SK-N-SH (cell line): ENCODE data around the gene COL6A6. TPM values are rescaled to one million over a fixed set of nuclear protein-coding genes. Genes with fewer than 3 reads are reported as not detected.

Experiments
- CTCF ChIA-PET: fragments of 300-600, 350-600 bp; formaldehyde crosslinking; extraction: SDS; loops from one replicate; lab custom pipeline; 2021; lab: Yijun Ruan, JAX
- POLR2A ChIA-PET: fragments of 350-600 bp; sonication (Branson Sonifier 250); formaldehyde crosslinking; extraction: SDS; loops from one replicate; lab custom pipeline; 2020; ENCODE audit warnings: antibody characterized with exemption, inconsistent platforms; lab: Yijun Ruan, JAX
- DNase-seq: peaks from one replicate; pipeline ENCODE4 v3.0.0; 2012
- H2AFZ ChIP-seq: fragments of 200-600 bp; sonication (generic); 2 replicates; pipeline ENCODE4 v1.8.1; 2016; ENCODE audit warnings: antibody characterized with exemption, mild to moderate bottlenecking, low read depth
- H3F3A ChIP-seq: fragments of 200-600 bp; sonication (generic); replicated peaks from 2 replicates; pipeline ENCODE3; 2016; ENCODE audit warnings: antibody characterized with exemption, mild to moderate bottlenecking; ENCODE audit not compliant: insufficient read depth
- H3K27ac ChIP-seq, 2 experiments: fragments of 200-500 bp in 1 of 2; fragments of 200-600 bp in 1 of 2; sonication (Bioruptor generic) in 1 of 2; sonication (generic), shearing (Covaris generic) in 1 of 2; 2 replicates each; pipeline versions ENCODE4 v1.5.1 to v1.6.1; 2014 to 2016; ENCODE audit warnings: low read depth in 2 of 2, inconsistent platforms in 1 of 2, low read length in 1 of 2, mild to moderate bottlenecking in 1 of 2, mixed read lengths in 1 of 2
- H3K27me3 ChIP-seq: fragments of 200-600 bp; sonication (generic), shearing (Covaris generic); 2 replicates; pipeline ENCODE4 v1.6.1; 2016; ENCODE audit warnings: mixed run types; ENCODE audit not compliant: insufficient read depth
- H3K36me3 ChIP-seq, 2 experiments: fragments of 200-500 bp in 1 of 2; fragments of 200-600 bp in 1 of 2; sonication (Bioruptor generic) in 1 of 2; sonication (generic) in 1 of 2; replicated peaks in 1 of 2; 2 replicates each; pipeline versions ENCODE3 to v1.5.1; 2014 to 2016; ENCODE audit warnings: low read length in 1 of 2, mild to moderate bottlenecking in 1 of 2; ENCODE audit not compliant: insufficient read depth in 2 of 2, control insufficient read depth in 1 of 2
- H3K4me1 ChIP-seq, 2 experiments: fragments of 200-500 bp in 1 of 2; fragments of 200-600 bp in 1 of 2; sonication (Bioruptor generic) in 1 of 2; sonication (generic), shearing (Covaris generic) in 1 of 2; 2 replicates each; pipeline versions ENCODE4 v1.5.1 to v1.6.1; 2014 to 2016; ENCODE audit warnings: low read depth in 1 of 2, low read length in 1 of 2, mixed run types in 1 of 2; ENCODE audit not compliant: insufficient read depth in 2 of 2, control insufficient read depth in 1 of 2
- H3K4me2 ChIP-seq: fragments of 200-600 bp; sonication (generic), shearing (Covaris generic); 2 replicates; pipeline ENCODE4 v1.6.1; 2017; ENCODE audit warnings: mixed run types
- H3K4me3 ChIP-seq, 2 experiments: fragments of 200-500 bp in 1 of 2; fragments of 200-600 bp in 1 of 2; sonication (Bioruptor generic) in 1 of 2; sonication (generic), shearing (Covaris generic) in 1 of 2; 2 replicates each; pipeline versions ENCODE4 v1.5.1 to v1.8.1; 2014 to 2016; ENCODE audit warnings: low read depth in 2 of 2, inconsistent platforms in 1 of 2, low read length in 1 of 2, mild to moderate bottlenecking in 1 of 2, mixed read lengths in 1 of 2, moderate library complexity in 1 of 2
- H3K79me2 ChIP-seq: fragments of 200-600 bp; sonication (generic); 2 replicates; pipeline ENCODE4 v1.8.1; 2017; ENCODE audit warnings: mild to moderate bottlenecking; ENCODE audit not compliant: insufficient read depth
- H3K9ac ChIP-seq: fragments of 200-600 bp; sonication (generic); 2 replicates; pipeline ENCODE4 v1.6.1; 2017; ENCODE audit warnings: mixed run types
- H3K9me2 ChIP-seq: fragments of 200-600 bp; sonication (generic); 2 replicates; pipeline ENCODE4 v1.6.1; 2017; ENCODE audit warnings: mixed run types
- H3K9me3 ChIP-seq: fragments of 200-600 bp; sonication (generic); 2 replicates; pipeline ENCODE4 v1.6.1; 2017; ENCODE audit warnings: mixed run types, mild to moderate bottlenecking, moderate library complexity
- H4K20me1 ChIP-seq: fragments of 200-600 bp; sonication (generic); 2 replicates; pipeline ENCODE4 v1.6.1; 2017; ENCODE audit warnings: mild to moderate bottlenecking, mixed run types; ENCODE audit not compliant: insufficient read depth
- CHD2 ChIP-seq: fragments of 150-350 bp; IDR thresholded peaks from 2 replicates; pipeline ENCODE4 v1.6.1; 2018; ENCODE audit warnings: low read length; ENCODE audit not compliant: partially characterized antibody
- FOXM1 ChIP-seq: IDR thresholded peaks from 2 replicates; pipeline ENCODE4 v1.4.0; 2012; ENCODE audit warnings: low read depth, mild to moderate bottlenecking
- JUND ChIP-seq: IDR thresholded peaks from 2 replicates; pipeline ENCODE4 v1.4.0; 2012
- RCOR1 ChIP-seq: fragments of 150-350 bp; IDR thresholded peaks from 2 replicates; pipeline ENCODE4 v1.6.1; 2017; ENCODE audit warnings: antibody characterized with exemption, low read length
- TAF1 ChIP-seq: IDR thresholded peaks from 2 replicates; pipeline ENCODE4 v1.6.1; 2012; ENCODE audit warnings: low read depth, mild to moderate bottlenecking, low read length, moderate library complexity, borderline replicate concordance
- WGBS: methylation state at CpG from one replicate; pipeline ENCODE4 v1.1.6; 2017; ENCODE audit warnings: low lambda C conversion rate; 5-methylcytosine and 5-hydroxymethylcytosine counted together
- polyA plus RNA-seq, 3 experiments: library from polyadenylated mRNA; depleted of rRNA; stranded (reverse); fragments of >200 nt; gene quantifications; 2 replicates each; pipeline ENCODE4 v1.2.3, GENCODE V29; 2012
- TF ChIP-seq, protein P1 (sequence below): fragments of 150-350 bp; IDR thresholded peaks from 2 replicates; pipeline ENCODE4 v1.6.1; 2016; ENCODE audit warnings: mild to moderate bottlenecking, low read depth, low read length
- TF ChIP-seq, protein P2 (sequence below): IDR thresholded peaks from 2 replicates; pipeline ENCODE4 v1.6.1; 2012; ENCODE audit warnings: mild to moderate bottlenecking, low read depth, low read length, moderate library complexity
- TF ChIP-seq, protein P3 (sequence below): fragments of 200-600 bp; sonication (generic); IDR thresholded peaks from 2 replicates; pipeline ENCODE4 v1.6.1; 2017; ENCODE audit warnings: antibody characterized with exemption, mild to moderate bottlenecking, moderate library complexity
- TF ChIP-seq, protein P4 (sequence below): fragments of 150-350 bp; IDR thresholded peaks from 2 replicates; pipeline ENCODE4 v1.6.1; 2017; ENCODE audit warnings: antibody characterized with exemption, low read length, low read depth, borderline replicate concordance

COL6A6 gene
- polyA plus RNA-seq, 1 of the 3 experiments (the other 2 are of a cell fraction) = not detected

DNA sequence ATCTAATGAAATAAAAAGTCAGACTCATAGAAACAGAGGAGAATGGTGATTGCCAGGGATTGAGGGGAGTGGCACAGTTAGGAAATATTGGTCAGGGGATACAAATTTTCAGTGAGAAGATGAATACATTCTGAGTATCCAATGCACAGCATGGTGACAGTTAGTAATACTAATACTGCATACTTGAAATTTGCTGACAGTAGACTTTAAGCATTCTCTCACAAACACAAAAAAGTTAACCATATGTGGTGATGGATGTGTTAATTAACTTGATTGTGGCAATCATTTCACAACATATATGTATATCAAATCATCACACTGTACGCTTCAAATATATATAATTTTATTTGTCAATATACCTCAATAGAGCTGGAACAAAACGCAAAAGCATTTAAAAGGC is 9.2 kb upstream of the COL6A6 start:
- CTCF ChIA-PET = no interaction called here

More for the DNA sequence above, 9.2 kb upstream of the COL6A6 start:
- TF ChIP-seq, protein P1, sequence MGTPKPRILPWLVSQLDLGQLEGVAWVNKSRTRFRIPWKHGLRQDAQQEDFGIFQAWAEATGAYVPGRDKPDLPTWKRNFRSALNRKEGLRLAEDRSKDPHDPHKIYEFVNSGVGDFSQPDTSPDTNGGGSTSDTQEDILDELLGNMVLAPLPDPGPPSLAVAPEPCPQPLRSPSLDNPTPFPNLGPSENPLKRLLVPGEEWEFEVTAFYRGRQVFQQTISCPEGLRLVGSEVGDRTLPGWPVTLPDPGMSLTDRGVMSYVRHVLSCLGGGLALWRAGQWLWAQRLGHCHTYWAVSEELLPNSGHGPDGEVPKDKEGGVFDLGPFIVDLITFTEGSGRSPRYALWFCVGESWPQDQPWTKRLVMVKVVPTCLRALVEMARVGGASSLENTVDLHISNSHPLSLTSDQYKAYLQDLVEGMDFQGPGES = no peak
- TF ChIP-seq, protein P2, sequence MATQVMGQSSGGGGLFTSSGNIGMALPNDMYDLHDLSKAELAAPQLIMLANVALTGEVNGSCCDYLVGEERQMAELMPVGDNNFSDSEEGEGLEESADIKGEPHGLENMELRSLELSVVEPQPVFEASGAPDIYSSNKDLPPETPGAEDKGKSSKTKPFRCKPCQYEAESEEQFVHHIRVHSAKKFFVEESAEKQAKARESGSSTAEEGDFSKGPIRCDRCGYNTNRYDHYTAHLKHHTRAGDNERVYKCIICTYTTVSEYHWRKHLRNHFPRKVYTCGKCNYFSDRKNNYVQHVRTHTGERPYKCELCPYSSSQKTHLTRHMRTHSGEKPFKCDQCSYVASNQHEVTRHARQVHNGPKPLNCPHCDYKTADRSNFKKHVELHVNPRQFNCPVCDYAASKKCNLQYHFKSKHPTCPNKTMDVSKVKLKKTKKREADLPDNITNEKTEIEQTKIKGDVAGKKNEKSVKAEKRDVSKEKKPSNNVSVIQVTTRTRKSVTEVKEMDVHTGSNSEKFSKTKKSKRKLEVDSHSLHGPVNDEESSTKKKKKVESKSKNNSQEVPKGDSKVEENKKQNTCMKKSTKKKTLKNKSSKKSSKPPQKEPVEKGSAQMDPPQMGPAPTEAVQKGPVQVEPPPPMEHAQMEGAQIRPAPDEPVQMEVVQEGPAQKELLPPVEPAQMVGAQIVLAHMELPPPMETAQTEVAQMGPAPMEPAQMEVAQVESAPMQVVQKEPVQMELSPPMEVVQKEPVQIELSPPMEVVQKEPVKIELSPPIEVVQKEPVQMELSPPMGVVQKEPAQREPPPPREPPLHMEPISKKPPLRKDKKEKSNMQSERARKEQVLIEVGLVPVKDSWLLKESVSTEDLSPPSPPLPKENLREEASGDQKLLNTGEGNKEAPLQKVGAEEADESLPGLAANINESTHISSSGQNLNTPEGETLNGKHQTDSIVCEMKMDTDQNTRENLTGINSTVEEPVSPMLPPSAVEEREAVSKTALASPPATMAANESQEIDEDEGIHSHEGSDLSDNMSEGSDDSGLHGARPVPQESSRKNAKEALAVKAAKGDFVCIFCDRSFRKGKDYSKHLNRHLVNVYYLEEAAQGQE = no peak
- TF ChIP-seq CHD2 (no peak), JUND (no peak), RCOR1 (no peak), FOXM1 (no peak), TAF1 (no peak)
- TF ChIP-seq, protein P3, sequence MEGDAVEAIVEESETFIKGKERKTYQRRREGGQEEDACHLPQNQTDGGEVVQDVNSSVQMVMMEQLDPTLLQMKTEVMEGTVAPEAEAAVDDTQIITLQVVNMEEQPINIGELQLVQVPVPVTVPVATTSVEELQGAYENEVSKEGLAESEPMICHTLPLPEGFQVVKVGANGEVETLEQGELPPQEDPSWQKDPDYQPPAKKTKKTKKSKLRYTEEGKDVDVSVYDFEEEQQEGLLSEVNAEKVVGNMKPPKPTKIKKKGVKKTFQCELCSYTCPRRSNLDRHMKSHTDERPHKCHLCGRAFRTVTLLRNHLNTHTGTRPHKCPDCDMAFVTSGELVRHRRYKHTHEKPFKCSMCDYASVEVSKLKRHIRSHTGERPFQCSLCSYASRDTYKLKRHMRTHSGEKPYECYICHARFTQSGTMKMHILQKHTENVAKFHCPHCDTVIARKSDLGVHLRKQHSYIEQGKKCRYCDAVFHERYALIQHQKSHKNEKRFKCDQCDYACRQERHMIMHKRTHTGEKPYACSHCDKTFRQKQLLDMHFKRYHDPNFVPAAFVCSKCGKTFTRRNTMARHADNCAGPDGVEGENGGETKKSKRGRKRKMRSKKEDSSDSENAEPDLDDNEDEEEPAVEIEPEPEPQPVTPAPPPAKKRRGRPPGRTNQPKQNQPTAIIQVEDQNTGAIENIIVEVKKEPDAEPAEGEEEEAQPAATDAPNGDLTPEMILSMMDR = no peak
- TF ChIP-seq, protein P4, sequence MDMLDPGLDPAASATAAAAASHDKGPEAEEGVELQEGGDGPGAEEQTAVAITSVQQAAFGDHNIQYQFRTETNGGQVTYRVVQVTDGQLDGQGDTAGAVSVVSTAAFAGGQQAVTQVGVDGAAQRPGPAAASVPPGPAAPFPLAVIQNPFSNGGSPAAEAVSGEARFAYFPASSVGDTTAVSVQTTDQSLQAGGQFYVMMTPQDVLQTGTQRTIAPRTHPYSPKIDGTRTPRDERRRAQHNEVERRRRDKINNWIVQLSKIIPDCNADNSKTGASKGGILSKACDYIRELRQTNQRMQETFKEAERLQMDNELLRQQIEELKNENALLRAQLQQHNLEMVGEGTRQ = no peak
- H4K20me1 ChIP-seq = no peaks in the 10 kb centered on the region
- POLR2A ChIA-PET = no interaction called here
- no peaks in the 10 kb centered on the region for H3K79me2 ChIP-seq
- H3K4me3 ChIP-seq = no peak overlapping the region
- no peaks in the 10 kb centered on the region for H3F3A ChIP-seq
- no peaks in the 10 kb centered on the region for H3K27me3 ChIP-seq
- no peak overlapping the region for H2AFZ ChIP-seq
- no peaks in the 10 kb centered on the region for H3K9me2 ChIP-seq
- no peaks in the 10 kb centered on the region for H3K4me1 ChIP-seq
- DNase-seq = no peak
- H3K27ac ChIP-seq = no peak overlapping the region
- no peaks in the 10 kb centered on the region for H3K36me3 ChIP-seq
- H3K9ac ChIP-seq = no peak overlapping the region
- WGBS = 31% methylated on average over 2 of the region's 2 CpGs
- H3K9me3 ChIP-seq = no peaks in the 10 kb centered on the region
- no peak overlapping the region for H3K4me2 ChIP-seq
